Activated naive CD4-positive, alpha-beta T cell (primary cell): ENCODE data around the gene UNC13D.

Experiments used
- DNase-seq, 4 experiments: peaks; one replicate each; lab custom pipeline; 2025; lab: John Stamatoyannopoulos, UW

UNC13D gene

GRCh38 chr17:75850928-75851692, 6.9 kb upstream of the UNC13D start:
- no peak for DNase-seq

GRCh38 chr17:75849724-75850123, 5.5 kb upstream of the UNC13D start:
- no peak for DNase-seq

- DNase-seq: no peak
Measured at GRCh38 chr17:75849279-75849646, 5.1 kb upstream of the UNC13D start.

GRCh38 chr17:75848523-75849278, 4.5 kb upstream of the UNC13D start:
- peak; percentile 59 to 84 (median 80) for DNase-seq

- no peak for DNase-seq
Measured at GRCh38 chr17:75847614-75848522, 3.7 kb upstream of the UNC13D start.

GRCh38 chr17:75846692-75847613, 2.7 kb upstream of the UNC13D start:
- DNase-seq: no peak

GRCh38 chr17:75845933-75846691, 1.9 kb upstream of the UNC13D start:
- DNase-seq: no peak

- peak in 2 of 4 experiments; percentile 18 to 40 for DNase-seq
Measured at GRCh38 chr17:75845058-75845711, 981 bp upstream of the UNC13D start.

- DNase-seq: no peak
Measured at GRCh38 chr17:75844530-75845057, 390 bp upstream of the UNC13D start.

GRCh38 chr17:75842963-75843576, 1.1 kb downstream of the UNC13D start:
- DNase-seq: no peak

GRCh38 chr17:75842411-75842810, 1.8 kb downstream of the UNC13D start:
- DNase-seq: no peak

GRCh38 chr17:75840799-75841164, 3.4 kb downstream of the UNC13D start:
- no peak for DNase-seq

- DNase-seq: no peak
Measured at GRCh38 chr17:75839942-75840798, 4.0 kb downstream of the UNC13D start.

- no peak for DNase-seq
Measured at GRCh38 chr17:75838410-75838809, 5.8 kb downstream of the UNC13D start.

- no peak for DNase-seq
Measured at GRCh38 chr17:75837899-75838298, 6.3 kb downstream of the UNC13D start.

- no peak for DNase-seq
Measured at GRCh38 chr17:75836605-75837004, 7.6 kb downstream of the UNC13D start.

- DNase-seq: no peak
Measured at GRCh38 chr17:75835654-75835987, 8.6 kb downstream of the UNC13D start.

GRCh38 chr17:75834928-75835653, 9.1 kb downstream of the UNC13D start:
- no peak for DNase-seq
